HG03064 (cell line): ENCODE measurements around the gene SGK1.

Source experiments
- ATAC-seq: cut with Tn5 transposase; IDR thresholded peaks from one replicate; pipeline ENCODE4 v1.9.1; 2021; ENCODE audit warnings: low read depth; ENCODE audit not compliant: unreplicated experiment

SGK1 gene

GRCh38 chr6:134146268-134147033 is 171.5 kb downstream of the SGK1 start:
- ATAC-seq, result no peak

GRCh38 chr6:134145786-134146185 is 172.1 kb downstream of the SGK1 start:
- ATAC-seq, result no peak

- no peak for ATAC-seq
Observed at GRCh38 chr6:134138226-134138975, 179.5 kb downstream of the SGK1 start.

- ATAC-seq, result no peak
Observed at GRCh38 chr6:134134654-134135053, 183.3 kb downstream of the SGK1 start.

- no peak for ATAC-seq
Observed at GRCh38 chr6:134132494-134133141, 185.3 kb downstream of the SGK1 start.

- ATAC-seq, result no peak
Observed at GRCh38 chr6:134131530-134132139, 186.3 kb downstream of the SGK1 start.

- ATAC-seq, result no peak
Observed at GRCh38 chr6:134128146-134128545, 189.8 kb downstream of the SGK1 start.

GRCh38 chr6:134123666-134124208 is 194.2 kb downstream of the SGK1 start:
- ATAC-seq, result no peak

GRCh38 chr6:134122775-134123174 is 195.1 kb downstream of the SGK1 start:
- no peak for ATAC-seq

GRCh38 chr6:134119486-134119885 is 198.4 kb downstream of the SGK1 start:
- no peak for ATAC-seq
